ENCODE data around the gene ANAPC7. TPM values are rescaled to one million over a fixed set of nuclear protein-coding genes. Genes with fewer than 3 reads are reported as not detected.
A peak's percentile ranks its signal among the peaks of the same experiment; 100 is the strongest.
"Not testable (repeated sequence)": the region's sequence is repeated elsewhere in the genome, so short reads cannot be mapped to it uniquely, and the experiment has no call there.

Gene ANAPC7
- total RNA-seq, 2 donors from 2014 or later, result 49.1 to 61.1 TPM

- ATAC-seq (replicated peaks in 1 of 2), result peak; percentile 78 to 81
- H3K36me3 Mint-ChIP-seq (ENCODE audit: insufficient read depth in 2 of 2), result peaks cover 11 to 20% of the 10 kb centered on the region in 2 donors
- peak overlapping the region; percentile 33 for H3K27ac Mint-ChIP-seq
- peaks cover 48% of the 10 kb centered on the region for H3K4me1 Mint-ChIP-seq (ENCODE audit: low read depth)
- H3K9me3 Mint-ChIP-seq, result no peaks in the 10 kb centered on the region
- peaks cover 9% of the 10 kb centered on the region for H3K27me3 Mint-ChIP-seq (ENCODE audit: low read depth)
- peak overlapping the region; percentile 40 to 44 for H3K4me3 Mint-ChIP-seq
- DNase-seq, result peak; percentile 53 to 55
Observed at GRCh38 chr12:110349514-110350151, 53.9 kb downstream of the ANAPC7 start.

GRCh38 chr12:110349096-110349495, 54.4 kb downstream of the ANAPC7 start:
- ATAC-seq (replicated peaks in 1 of 2) (no peak), DNase-seq (no peak)
- H3K9me3 Mint-ChIP-seq, result no peaks in the 10 kb centered on the region
- H3K36me3 Mint-ChIP-seq (ENCODE audit: insufficient read depth in 2 of 2), result peaks cover 14 to 24% of the 10 kb centered on the region in 2 donors
- no peak overlapping the region for H3K27ac Mint-ChIP-seq
- H3K4me3 Mint-ChIP-seq, result peak overlapping the region; percentile 40 to 44
- peaks cover 4% of the 10 kb centered on the region for H3K27me3 Mint-ChIP-seq (ENCODE audit: low read depth)
- H3K4me1 Mint-ChIP-seq (ENCODE audit: low read depth), result peaks cover 43% of the 10 kb centered on the region

GRCh38 chr12:110348431-110349059, 55.0 kb downstream of the ANAPC7 start:
- no peak for ATAC-seq (replicated peaks in 1 of 2)
- DNase-seq, result no peak
- Mint-ChIP-seq H3K4me1 (ENCODE audit: low read depth) (peaks cover 39% of the 10 kb centered on the region), H3K27me3 (ENCODE audit: low read depth) (no peaks in the 10 kb centered on the region), H3K36me3 (ENCODE audit: insufficient read depth in 2 of 2) (peaks cover 15 to 26% of the 10 kb centered on the region in 2 donors), H3K27ac (no peak overlapping the region), H3K9me3 (no peaks in the 10 kb centered on the region), H3K4me3 (no peak overlapping the region)

GRCh38 chr12:110347767-110348166, 55.7 kb downstream of the ANAPC7 start:
- Mint-ChIP-seq H3K27ac (no peak overlapping the region), H3K9me3 (no peaks in the 10 kb centered on the region), H3K36me3 (ENCODE audit: insufficient read depth in 2 of 2) (peaks cover 18 to 32% of the 10 kb centered on the region in 2 donors), H3K4me1 (ENCODE audit: low read depth) (peaks cover 39% of the 10 kb centered on the region), H3K27me3 (ENCODE audit: low read depth) (no peaks in the 10 kb centered on the region), H3K4me3 (no peak overlapping the region)
- DNase-seq (no peak), ATAC-seq (replicated peaks in 1 of 2) (no peak)

GRCh38 chr12:110345963-110346362, 57.5 kb downstream of the ANAPC7 start:
- Mint-ChIP-seq H3K36me3 (ENCODE audit: insufficient read depth in 2 of 2) (peaks cover 18 to 40% of the 10 kb centered on the region in 2 donors), H3K27ac (no peak overlapping the region), H3K27me3 (ENCODE audit: low read depth) (no peaks in the 10 kb centered on the region), H3K4me1 (ENCODE audit: low read depth) (peaks cover 39% of the 10 kb centered on the region), H3K4me3 (no peak overlapping the region), H3K9me3 (no peaks in the 10 kb centered on the region)
- no peak for DNase-seq
- no peak for ATAC-seq (replicated peaks in 1 of 2)

- Mint-ChIP-seq H3K4me1 (ENCODE audit: low read depth) (peaks cover 37% of the 10 kb centered on the region), H3K4me3 (no peak overlapping the region), H3K36me3 (ENCODE audit: insufficient read depth in 2 of 2) (peaks cover 18 to 47% of the 10 kb centered on the region in 2 donors), H3K9me3 (no peaks in the 10 kb centered on the region), H3K27me3 (ENCODE audit: low read depth) (no peaks in the 10 kb centered on the region), H3K27ac (peak overlapping the region; percentile 44)
- DNase-seq (no peak), ATAC-seq (replicated peaks in 1 of 2) (no peak)
Observed at GRCh38 chr12:110345176-110345661, 58.3 kb downstream of the ANAPC7 start.

DNA sequence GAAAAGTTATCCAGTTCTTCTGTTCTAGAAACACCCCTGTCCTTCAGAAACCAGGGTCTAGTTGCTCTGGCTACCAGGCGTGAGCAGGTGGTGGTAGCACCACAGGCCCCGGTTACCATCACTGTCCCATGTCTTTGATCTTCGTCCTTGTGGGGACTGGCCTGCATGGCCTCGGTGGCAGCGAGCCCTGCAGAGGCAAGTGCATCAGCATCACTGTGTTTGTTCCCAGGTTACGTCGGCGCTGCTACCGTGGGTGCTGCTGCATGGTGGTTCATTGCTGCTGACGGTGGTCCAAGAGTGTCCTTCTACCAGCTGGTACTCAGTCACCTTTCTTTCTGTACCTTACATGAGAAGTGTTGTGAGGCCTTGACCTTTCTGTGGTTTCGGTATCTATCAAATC, 58.9 kb downstream of the ANAPC7 start:
- peaks cover 32% of the 10 kb centered on the region for H3K4me1 Mint-ChIP-seq (ENCODE audit: low read depth)
- DNase-seq, result no peak
- peaks cover 18 to 50% of the 10 kb centered on the region in 2 donors for H3K36me3 Mint-ChIP-seq (ENCODE audit: insufficient read depth in 2 of 2)
- no peak overlapping the region for H3K4me3 Mint-ChIP-seq
- H3K27ac Mint-ChIP-seq, result peak overlapping the region; percentile 44
- H3K9me3 Mint-ChIP-seq, result no peaks in the 10 kb centered on the region
- no peaks in the 10 kb centered on the region for H3K27me3 Mint-ChIP-seq (ENCODE audit: low read depth)
- ATAC-seq (replicated peaks in 1 of 2), result no peak

DNA sequence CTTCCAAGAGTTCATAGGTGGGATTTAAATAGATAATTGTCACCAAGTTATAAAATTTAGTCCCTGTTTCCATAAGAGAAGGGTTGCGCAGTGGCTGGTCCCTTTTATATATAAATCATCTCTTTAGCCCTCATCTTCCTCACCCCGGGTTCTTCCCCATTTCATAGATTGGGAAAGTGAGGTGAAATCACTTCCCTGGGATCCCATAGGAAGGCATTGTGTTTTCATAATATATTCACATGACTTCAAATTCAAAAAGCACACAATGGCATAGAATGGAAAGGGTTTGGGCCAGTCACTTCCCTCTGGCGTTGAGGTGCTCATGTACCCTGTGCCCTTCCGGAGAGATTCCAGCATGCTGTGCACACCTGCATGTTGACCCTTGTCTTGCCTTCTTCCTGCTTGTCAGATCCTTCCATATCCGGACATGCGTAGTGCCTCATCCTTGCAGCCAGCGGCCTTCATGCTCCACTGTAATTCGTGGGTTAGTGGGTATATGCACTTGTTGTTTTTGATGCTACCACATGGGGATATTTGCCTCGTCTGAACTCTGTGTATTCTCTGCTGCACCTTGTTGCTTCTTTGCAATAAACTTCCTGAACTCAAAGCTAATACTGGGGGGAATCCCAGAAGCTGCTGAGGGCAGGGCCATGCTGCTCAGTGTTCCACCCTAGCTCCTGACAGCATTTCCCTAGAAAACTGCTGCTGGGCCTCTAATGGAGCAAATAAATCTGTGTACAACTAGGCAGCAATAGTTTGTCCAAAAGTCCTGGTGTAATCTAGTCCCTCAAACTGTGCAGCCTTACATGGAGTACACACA, 59.6 kb downstream of the ANAPC7 start:
- peaks cover 18 to 55% of the 10 kb centered on the region in 2 donors for H3K36me3 Mint-ChIP-seq (ENCODE audit: insufficient read depth in 2 of 2)
- H3K4me3 Mint-ChIP-seq, result no peak overlapping the region
- DNase-seq (no peak), ATAC-seq (replicated peaks in 1 of 2) (no peak)
- H3K4me1 Mint-ChIP-seq (ENCODE audit: low read depth), result peaks cover 25% of the 10 kb centered on the region
- H3K9me3 Mint-ChIP-seq, result no peaks in the 10 kb centered on the region
- H3K27me3 Mint-ChIP-seq (ENCODE audit: low read depth), result no peaks in the 10 kb centered on the region
- no peak overlapping the region for H3K27ac Mint-ChIP-seq

- Mint-ChIP-seq H3K4me1 (ENCODE audit: low read depth) (peaks cover 18% of the 10 kb centered on the region), H3K27ac (peak overlapping the region; percentile 80), H3K9me3 (no peaks in the 10 kb centered on the region), H3K36me3 (ENCODE audit: insufficient read depth in 2 of 2) (peaks cover 21 to 63% of the 10 kb centered on the region in 2 donors), H3K4me3 (no peak overlapping the region), H3K27me3 (ENCODE audit: low read depth) (no peaks in the 10 kb centered on the region)
- no peak for DNase-seq
- no peak for ATAC-seq (replicated peaks in 1 of 2)
Observed at GRCh38 chr12:110343114-110343513, 60.4 kb downstream of the ANAPC7 start.

DNA sequence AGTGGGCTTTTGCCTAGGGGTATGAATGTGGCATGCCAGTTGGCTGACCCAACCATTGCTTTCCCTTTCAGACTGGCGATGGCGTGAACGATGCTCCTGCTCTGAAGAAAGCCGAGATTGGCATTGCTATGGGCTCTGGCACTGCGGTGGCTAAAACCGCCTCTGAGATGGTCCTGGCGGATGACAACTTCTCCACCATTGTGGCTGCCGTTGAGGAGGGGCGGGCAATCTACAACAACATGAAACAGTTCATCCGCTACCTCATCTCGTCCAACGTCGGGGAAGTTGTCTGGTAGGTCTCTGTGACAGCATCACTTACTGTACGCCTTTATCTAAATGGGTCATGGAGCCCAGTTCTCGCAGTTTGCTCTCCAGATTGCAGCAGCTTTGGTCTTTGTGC, 61.4 kb downstream of the ANAPC7 start:
- ATAC-seq (replicated peaks in 1 of 2) (no peak), DNase-seq (no peak)
- Mint-ChIP-seq H3K4me3 (no peak overlapping the region), H3K27ac (no peak overlapping the region), H3K9me3 (no peaks in the 10 kb centered on the region), H3K27me3 (ENCODE audit: low read depth) (no peaks in the 10 kb centered on the region), H3K4me1 (ENCODE audit: low read depth) (peaks cover 10% of the 10 kb centered on the region), H3K36me3 (ENCODE audit: insufficient read depth in 2 of 2) (peaks cover 19 to 60% of the 10 kb centered on the region in 2 donors)

GRCh38 chr12:110340706-110341105, 62.8 kb downstream of the ANAPC7 start:
- DNase-seq (no peak), ATAC-seq (replicated peaks in 1 of 2) (no peak)
- Mint-ChIP-seq H3K4me3 (no peak overlapping the region), H3K4me1 (ENCODE audit: low read depth) (no peaks in the 10 kb centered on the region), H3K9me3 (no peaks in the 10 kb centered on the region), H3K36me3 (ENCODE audit: insufficient read depth in 2 of 2) (peaks cover 16 to 61% of the 10 kb centered on the region in 2 donors), H3K27me3 (ENCODE audit: low read depth) (no peaks in the 10 kb centered on the region), H3K27ac (no peak overlapping the region)

GRCh38 chr12:110340261-110340660, 63.2 kb downstream of the ANAPC7 start:
- not testable (repeated sequence) for H3K27me3 Mint-ChIP-seq (ENCODE audit: low read depth); H3K9me3 Mint-ChIP-seq; H3K4me1 Mint-ChIP-seq (ENCODE audit: low read depth); DNase-seq; ATAC-seq (replicated peaks in 1 of 2); H3K4me3 Mint-ChIP-seq; H3K27ac Mint-ChIP-seq
- peaks cover 18 to 63% of the 10 kb centered on the region in 2 donors for H3K36me3 Mint-ChIP-seq (ENCODE audit: insufficient read depth in 2 of 2)
